SJCRH30 (cell line): Measurements from ENCODE around the gene CARD19. TPM values are rescaled to one million over a fixed set of nuclear protein-coding genes. Genes with fewer than 3 reads are reported as not detected.
"Not testable (repeated sequence)": the region's sequence is repeated elsewhere in the genome, so short reads cannot be mapped to it uniquely, and the experiment has no call there.

Source experiments
- DNase-seq, 2 experiments: peaks; one replicate each; pipeline ENCODE4 v3.0.0-alpha.2; 2015 to 2020
- H3K27ac ChIP-seq: fragments of 250-450 bp; sonication (Bioruptor Pico); 2 replicates; pipeline ENCODE4 v1.5.1; 2020; ENCODE audit warnings: mild to moderate bottlenecking, moderate library complexity
- H3K27me3 ChIP-seq: fragments of 250-450 bp; sonication (Bioruptor Pico); 2 replicates; pipeline ENCODE4 v1.5.1; 2020; ENCODE audit warnings: mild to moderate bottlenecking, moderate library complexity
- H3K36me3 ChIP-seq: fragments of 250-450 bp; sonication (Bioruptor Pico); 2 replicates; pipeline ENCODE4 v1.5.1; 2020; ENCODE audit warnings: mild to moderate bottlenecking, moderate library complexity
- H3K4me1 ChIP-seq: fragments of 250-450 bp; sonication (Bioruptor Pico); 2 replicates; pipeline ENCODE4 v1.5.1; 2020; ENCODE audit warnings: mild to moderate bottlenecking, moderate library complexity
- H3K4me3 ChIP-seq: fragments of 250-450 bp; sonication (Bioruptor Pico); 2 replicates; pipeline ENCODE4 v1.5.1; 2020; ENCODE audit warnings: mild to moderate bottlenecking, moderate library complexity
- H3K9me3 ChIP-seq: fragments of 250-450 bp; sonication (Bioruptor Pico); replicated peaks from 2 replicates; pipeline ENCODE4 v1.5.1; 2020; ENCODE audit warnings: mild to moderate bottlenecking, moderate library complexity
- total RNA-seq: library from RNA; depleted of rRNA; stranded (reverse); fragments of >200 nt; shearing (Covaris generic); gene quantifications from 2 replicates; pipeline ENCODE4 v1.2.3, GENCODE V29; 2014

Gene CARD19
- total RNA-seq, 1 experiment from 2014 or later: 36.9 TPM

- H3K27ac ChIP-seq: no peak overlapping the region
These were observed 36.4 kb downstream of the CARD19 start for GRCh38 chr9:93132287-93132927.

GRCh38 chr9:93132946-93133680 is 37.1 kb downstream of the CARD19 start:
- peak; percentile 33 to 37 for DNase-seq
- Histone ChIP-seq H3K27me3 (no peaks in the 10 kb centered on the region), H3K4me3 (peak overlapping the region; percentile 79), H3K27ac (peak overlapping the region; percentile 57), H3K36me3 (no peaks in the 10 kb centered on the region), H3K9me3 (no peaks in the 10 kb centered on the region), H3K4me1 (peaks cover 32% of the 10 kb centered on the region)

More at GRCh38 chr9:93132287-93132927, 36.4 kb downstream of the CARD19 start:
- Histone ChIP-seq H3K9me3 (no peaks in the 10 kb centered on the region), H3K36me3 (no peaks in the 10 kb centered on the region), H3K27me3 (no peaks in the 10 kb centered on the region), H3K4me1 (peaks cover 39% of the 10 kb centered on the region), H3K4me3 (peak overlapping the region; percentile 79; the same call in 1 of the 2 replicates)
- peak in 1 of 2 experiments; percentile 2 for DNase-seq

GRCh38 chr9:93133681-93134014 is 37.6 kb downstream of the CARD19 start:
- DNase-seq: peak; percentile 81 to 82
- Histone ChIP-seq H3K36me3 (no peaks in the 10 kb centered on the region), H3K27ac (peak overlapping the region; percentile 57), H3K4me3 (peak overlapping the region; percentile 79), H3K9me3 (no peaks in the 10 kb centered on the region), H3K4me1 (peaks cover 27% of the 10 kb centered on the region), H3K27me3 (no peaks in the 10 kb centered on the region)

GRCh38 chr9:93134015-93134739 is 38.2 kb downstream of the CARD19 start, which contains the start of gene NINJ1:
NINJ1 (minus strand) TSS chr9:93134251; CDS start chr9:93134217, 34 bp downstream.
- peak within 1 kb of the TSS; percentile 79 for H3K4me3 ChIP-seq
- no peaks in the 10 kb centered on the region for H3K36me3 ChIP-seq
- H3K4me1 ChIP-seq: peaks cover 27% of the 10 kb centered on the region
- DNase-seq: peak; percentile 64 to 79
- peak within 1 kb of the TSS; percentile 57 for H3K27ac ChIP-seq
- no peaks in the 10 kb centered on the region for H3K9me3 ChIP-seq
- no peaks in the 10 kb centered on the region for H3K27me3 ChIP-seq

GRCh38 chr9:93134740-93135444 is 38.9 kb downstream of the CARD19 start:
- H3K27me3 ChIP-seq: no peaks in the 10 kb centered on the region
- H3K9me3 ChIP-seq: no peaks in the 10 kb centered on the region
- peak overlapping the region; percentile 27; the same call in 1 of the 2 replicates for H3K27ac ChIP-seq
- peaks cover 33% of the 10 kb centered on the region for H3K4me1 ChIP-seq
- peak in 1 of 2 experiments; percentile 26 for DNase-seq
- H3K36me3 ChIP-seq: no peaks in the 10 kb centered on the region
- H3K4me3 ChIP-seq: peak overlapping the region; percentile 79

- DNase-seq: peak; percentile 43 to 64
- no peak overlapping the region for H3K27ac ChIP-seq
These were observed 40.0 kb downstream of the CARD19 start for GRCh38 chr9:93136011-93136440.

GRCh38 chr9:93137362-93137761 is 41.3 kb downstream of the CARD19 start:
- no peak overlapping the region for H3K4me3 ChIP-seq
- H3K9me3 ChIP-seq: no peaks in the 10 kb centered on the region
- DNase-seq: no peak
- no peak overlapping the region for H3K27ac ChIP-seq
- H3K36me3 ChIP-seq: no peaks in the 10 kb centered on the region
- H3K27me3 ChIP-seq: no peaks in the 10 kb centered on the region
- peaks cover 34% of the 10 kb centered on the region for H3K4me1 ChIP-seq

More at GRCh38 chr9:93136011-93136440, 40.0 kb downstream of the CARD19 start:
- Histone ChIP-seq H3K36me3 (no peaks in the 10 kb centered on the region), H3K9me3 (no peaks in the 10 kb centered on the region), H3K4me3 (0 out of 2 replicates have a peak overlapping the region, but pooled peaks have one; percentile 10), H3K4me1 (peaks cover 34% of the 10 kb centered on the region), H3K27me3 (no peaks in the 10 kb centered on the region)

- peaks cover 27% of the 10 kb centered on the region for H3K4me1 ChIP-seq
- 0 out of 2 replicates have a peak, but pooled peaks cover 3% of the 10 kb centered on the region for H3K27me3 ChIP-seq
- no peak for DNase-seq
- H3K27ac ChIP-seq: no peak overlapping the region
- H3K36me3 ChIP-seq: no peaks in the 10 kb centered on the region
- no peaks in the 10 kb centered on the region for H3K9me3 ChIP-seq
- no peak overlapping the region for H3K4me3 ChIP-seq
These were observed 42.3 kb downstream of the CARD19 start for GRCh38 chr9:93138171-93138764.

- H3K4me1 ChIP-seq: peaks cover 33% of the 10 kb centered on the region
- H3K9me3 ChIP-seq: no peaks in the 10 kb centered on the region
- no peak overlapping the region for H3K4me3 ChIP-seq
- DNase-seq: peak; percentile 45 to 53
- H3K27ac ChIP-seq: no peak overlapping the region
- no peaks in the 10 kb centered on the region for H3K36me3 ChIP-seq
- 0 out of 2 replicates have a peak, but pooled peaks cover 3% of the 10 kb centered on the region for H3K27me3 ChIP-seq
These were observed 43.6 kb downstream of the CARD19 start for GRCh38 chr9:93139365-93140182.

- Histone ChIP-seq H3K9me3 (no peaks in the 10 kb centered on the region), H3K36me3 (no peaks in the 10 kb centered on the region), H3K27me3 (0 out of 2 replicates have a peak, but pooled peaks cover 3% of the 10 kb centered on the region), H3K27ac (no peak overlapping the region), H3K4me3 (no peak overlapping the region), H3K4me1 (peaks cover 16% of the 10 kb centered on the region)
- no peak for DNase-seq
These were observed 45.9 kb downstream of the CARD19 start for GRCh38 chr9:93141771-93142483.

GRCh38 chr9:93143830-93144530 is 48.0 kb downstream of the CARD19 start:
- no peaks in the 10 kb centered on the region for H3K36me3 ChIP-seq
- H3K27me3 ChIP-seq: 0 out of 2 replicates have a peak, but pooled peaks cover 3% of the 10 kb centered on the region
- H3K9me3 ChIP-seq: no peaks in the 10 kb centered on the region
- peaks cover 16% of the 10 kb centered on the region for H3K4me1 ChIP-seq
- H3K4me3 ChIP-seq: peak overlapping the region; percentile 15
- no peak overlapping the region for H3K27ac ChIP-seq
- peak; percentile 31 to 56 for DNase-seq

GRCh38 chr9:93146696-93147095 is 50.7 kb downstream of the CARD19 start:
- DNase-seq, H3K27ac ChIP-seq, H3K4me1 ChIP-seq, H3K9me3 ChIP-seq, H3K36me3 ChIP-seq, H3K4me3 ChIP-seq, H3K27me3 ChIP-seq: not testable (repeated sequence)
